Measurements from ENCODE around the gene KCNA10. TPM values are rescaled to one million over a fixed set of nuclear protein-coding genes. Genes with fewer than 3 reads are reported as not detected.

Gene KCNA10
- total RNA-seq, 1 experiment from 2014 or later, result not detected

DNA sequence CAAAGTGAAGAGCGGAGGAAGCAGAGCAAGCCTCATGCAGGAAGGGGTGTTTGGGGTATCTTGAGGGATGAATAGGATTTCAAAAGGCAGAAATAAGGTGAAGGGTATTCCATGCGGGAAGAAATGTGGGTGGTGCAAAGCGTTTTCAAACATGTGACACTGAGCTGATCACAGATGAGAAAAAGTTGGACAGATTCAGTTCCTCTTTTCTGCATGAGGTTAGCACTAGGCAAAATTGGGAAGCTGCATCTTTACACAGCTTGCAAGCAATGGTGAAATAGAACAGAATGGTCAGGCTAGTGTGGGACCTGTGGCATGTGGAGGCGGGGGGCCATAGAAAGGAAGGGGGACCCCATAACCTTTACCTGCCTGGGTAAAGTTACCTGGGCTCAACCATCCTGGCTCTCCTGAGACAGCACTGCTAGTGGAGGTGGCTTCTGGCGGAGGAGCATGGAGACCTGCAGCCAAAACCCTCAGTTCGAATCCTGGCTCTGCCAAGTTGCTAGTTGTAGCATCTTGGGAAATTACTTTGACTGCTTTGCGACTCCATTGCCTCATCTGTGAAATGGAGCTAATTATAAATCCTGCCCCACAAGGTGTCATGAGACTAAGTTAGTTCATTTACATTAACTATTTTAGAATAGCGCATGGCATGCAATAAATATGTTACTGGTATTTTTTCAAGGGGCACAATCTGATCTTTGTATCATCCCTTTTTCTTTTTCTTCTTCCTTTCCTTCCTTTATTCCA lies 16.4 kb downstream of the KCNA10 start:
- no peak for DNase-seq (ENCODE audit: extremely low read depth, low read depth)

DNA sequence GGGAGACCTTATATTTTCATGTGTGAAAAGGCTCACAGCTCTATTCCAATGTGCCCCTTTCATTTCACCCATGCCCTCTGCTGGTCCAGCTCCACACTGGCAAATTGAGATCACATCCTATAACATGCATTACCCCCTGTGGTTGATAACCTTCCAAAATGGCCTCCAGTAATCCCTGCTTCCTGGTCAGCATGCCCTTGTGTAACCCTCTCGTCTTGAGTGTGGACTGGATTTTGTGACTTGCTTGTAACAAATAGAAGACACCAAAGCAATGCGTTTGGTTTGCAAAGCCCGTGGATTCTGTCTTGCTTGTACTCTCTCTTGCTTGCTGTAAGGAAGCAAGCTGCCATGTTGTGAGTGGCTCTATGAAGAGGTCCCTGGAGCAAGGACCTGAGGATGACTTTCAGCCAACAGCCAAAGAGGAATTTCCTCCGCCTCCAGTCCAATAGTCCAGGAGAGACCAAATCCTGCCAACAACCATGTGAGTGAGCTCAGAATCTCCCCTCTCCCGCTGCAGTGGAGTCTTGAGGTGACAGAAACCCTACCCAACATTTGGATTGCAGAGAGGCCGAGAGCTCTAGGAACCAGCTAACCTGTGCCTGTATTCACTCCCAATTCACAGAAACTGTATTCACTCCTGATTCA lies 17.4 kb downstream of the KCNA10 start:
- DNase-seq (ENCODE audit: extremely low read depth, low read depth), result no peak

DNA sequence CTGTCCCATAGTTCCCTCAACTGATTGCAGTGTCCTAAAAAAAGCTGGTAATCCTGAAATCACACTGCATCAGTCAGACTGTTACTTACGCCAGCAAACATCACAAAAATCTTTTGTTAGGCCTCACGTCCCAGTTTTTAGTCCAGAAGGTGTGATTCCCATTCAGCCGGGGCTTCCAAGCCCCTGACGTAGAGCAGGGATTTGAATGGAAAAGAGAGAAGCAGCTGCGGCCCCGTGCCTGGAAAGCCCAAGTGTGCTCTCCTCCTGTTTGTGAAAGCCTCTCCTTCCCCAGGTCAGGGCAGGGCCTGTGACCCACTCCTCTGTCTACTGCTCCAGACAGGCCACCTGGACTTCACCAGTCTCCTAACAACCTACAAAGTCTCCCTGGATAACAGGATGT lies 20.7 kb downstream of the KCNA10 start:
- DNase-seq (ENCODE audit: extremely low read depth, low read depth), result no peak

DNA sequence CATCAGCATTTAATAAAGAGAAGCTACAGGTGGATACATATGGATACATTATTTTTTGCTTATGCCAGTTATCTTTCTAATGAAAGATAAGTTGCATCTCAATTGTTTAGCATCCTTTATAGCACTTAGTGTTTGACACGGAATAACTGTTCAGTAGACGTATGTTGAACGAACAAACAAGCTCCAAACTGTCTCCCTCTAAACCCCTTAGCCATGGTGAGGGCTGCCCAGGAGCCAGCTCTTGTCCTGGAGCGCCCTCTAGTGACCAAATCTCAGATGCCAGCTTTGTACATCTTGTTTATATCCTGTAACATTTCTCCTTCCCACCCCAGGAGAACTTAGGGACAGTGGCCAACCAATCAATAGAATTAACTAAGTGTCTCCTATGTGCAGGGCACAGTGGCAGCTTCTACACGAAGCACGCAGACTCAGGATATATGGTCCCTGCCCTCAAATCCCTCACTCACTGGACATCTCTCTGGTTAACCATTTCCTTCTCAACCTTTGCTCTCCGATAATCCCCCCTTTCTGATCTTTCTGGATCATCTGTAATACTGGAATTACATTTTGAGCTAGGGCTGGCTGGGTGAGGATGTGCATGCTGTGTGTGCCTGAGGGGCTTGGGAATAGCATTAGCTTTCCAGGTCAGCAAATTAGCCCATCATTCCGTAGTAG lies 22.9 kb downstream of the KCNA10 start:
- DNase-seq (ENCODE audit: extremely low read depth, low read depth), result peak; percentile 63

DNA sequence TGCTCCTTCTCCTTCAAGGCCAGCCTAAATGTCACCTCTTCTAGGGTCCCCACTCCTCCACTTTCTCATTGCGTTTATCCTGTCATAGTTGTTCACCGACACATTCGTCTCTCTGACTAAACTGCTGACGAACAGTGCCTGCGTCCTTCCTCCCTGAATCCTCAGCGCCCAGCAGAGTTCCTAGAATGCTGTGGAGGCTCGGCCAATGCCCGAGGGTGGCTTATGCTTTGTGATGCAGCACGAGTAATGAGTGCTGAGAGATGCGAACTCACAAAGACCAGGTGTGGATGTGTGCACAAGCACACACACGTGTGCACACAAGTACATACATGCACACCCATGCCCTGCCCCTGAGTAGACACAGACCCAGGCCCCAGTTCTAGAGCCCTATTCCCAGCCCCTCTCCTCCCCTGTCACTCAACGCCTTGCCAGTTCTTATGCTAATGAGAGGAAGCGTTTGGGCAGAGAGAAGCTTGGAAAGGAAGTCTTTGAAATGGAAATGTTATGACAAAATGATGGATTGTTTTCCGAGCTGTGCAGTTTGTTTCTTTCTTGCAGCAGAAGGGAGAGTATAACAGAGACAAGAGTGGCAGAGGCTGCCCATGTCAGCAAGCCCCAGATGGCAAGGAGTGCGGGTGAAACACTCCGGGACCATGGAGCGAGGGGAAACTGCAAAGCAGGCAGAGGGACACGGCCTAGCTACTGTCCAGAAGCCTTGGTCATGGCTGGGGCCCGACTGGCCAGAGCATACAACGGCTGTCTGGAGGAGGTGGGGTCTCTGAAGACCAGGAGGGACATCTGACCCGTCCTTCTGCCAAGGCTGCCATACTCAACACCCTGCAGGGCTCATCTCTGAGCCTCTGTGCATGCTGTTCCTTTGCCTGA lies 24.2 kb downstream of the KCNA10 start:
- DNase-seq (ENCODE audit: extremely low read depth, low read depth), result no peak

DNA sequence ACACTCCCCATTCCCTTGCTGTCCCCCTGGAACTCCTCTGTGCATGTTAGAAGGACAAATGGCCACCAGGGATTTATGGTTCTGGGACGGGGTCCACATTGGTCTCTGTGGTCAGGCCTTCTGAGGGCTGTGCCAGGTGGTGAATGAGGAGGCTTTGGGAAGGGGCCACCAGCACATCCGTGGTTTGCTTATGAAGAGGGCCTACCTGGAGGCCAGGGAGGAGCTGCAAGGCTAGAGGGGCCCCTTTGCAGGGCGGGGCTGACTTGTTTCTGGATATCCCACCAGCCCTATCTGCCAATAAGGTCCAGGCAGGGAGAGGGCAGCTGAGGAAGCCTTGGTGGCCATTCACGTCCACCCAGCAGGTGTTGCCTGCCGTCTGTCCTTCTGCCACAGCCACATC lies 24.9 kb downstream of the KCNA10 start:
- DNase-seq (ENCODE audit: extremely low read depth, low read depth), result no peak

DNA sequence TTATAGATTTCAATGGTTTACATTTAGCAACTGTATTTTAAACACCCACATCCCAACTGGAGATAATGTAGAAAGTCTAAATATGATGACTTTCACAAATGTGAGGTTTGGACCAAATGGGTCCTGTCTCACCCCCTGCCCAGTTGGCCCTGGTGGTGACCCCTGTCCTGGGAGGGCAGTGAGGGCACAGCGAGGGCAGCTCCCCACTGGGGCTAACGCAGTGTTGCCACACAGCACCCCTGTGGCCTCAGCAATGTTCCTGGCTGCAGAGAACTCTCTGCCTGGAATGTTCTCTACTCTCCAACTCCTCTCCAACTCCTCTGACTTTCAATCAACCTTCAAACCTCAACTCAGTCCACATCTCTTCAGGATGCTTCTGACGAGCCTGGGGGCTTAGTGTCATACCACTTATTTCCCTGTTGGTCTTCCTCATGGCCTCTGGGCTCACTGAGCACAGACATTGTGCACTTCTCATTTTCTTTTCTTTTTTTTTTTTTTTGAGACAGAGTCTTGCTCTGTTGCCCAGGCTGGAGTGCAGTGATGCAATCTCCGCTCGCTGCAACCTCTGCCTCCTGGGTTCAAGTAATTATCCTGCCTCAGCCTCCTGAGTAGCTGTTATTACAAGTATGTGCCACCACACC lies 25.8 kb downstream of the KCNA10 start:
- no peak for DNase-seq (ENCODE audit: extremely low read depth, low read depth)

DNA sequence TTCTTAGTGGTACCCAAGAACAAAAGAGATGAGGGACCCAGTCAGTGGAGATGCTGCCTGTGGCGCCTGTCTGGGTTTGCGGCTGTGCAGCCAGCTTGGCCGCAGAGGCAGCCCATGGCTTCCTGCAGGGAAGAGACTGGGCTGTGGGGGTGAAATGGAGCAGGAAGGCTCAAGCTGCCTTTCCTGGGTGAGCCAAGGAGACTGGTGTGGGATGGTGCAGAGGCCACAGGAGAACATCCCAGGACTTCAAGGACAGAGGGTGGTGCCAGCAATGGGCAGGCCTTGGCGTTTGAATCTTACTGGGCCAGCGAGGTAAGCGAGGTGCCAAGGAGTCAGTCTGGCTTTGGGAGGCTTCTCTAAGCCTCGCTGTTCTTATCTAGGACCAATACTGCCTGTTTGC lies 26.4 kb downstream of the KCNA10 start:
- DNase-seq (ENCODE audit: extremely low read depth, low read depth), result no peak

DNA sequence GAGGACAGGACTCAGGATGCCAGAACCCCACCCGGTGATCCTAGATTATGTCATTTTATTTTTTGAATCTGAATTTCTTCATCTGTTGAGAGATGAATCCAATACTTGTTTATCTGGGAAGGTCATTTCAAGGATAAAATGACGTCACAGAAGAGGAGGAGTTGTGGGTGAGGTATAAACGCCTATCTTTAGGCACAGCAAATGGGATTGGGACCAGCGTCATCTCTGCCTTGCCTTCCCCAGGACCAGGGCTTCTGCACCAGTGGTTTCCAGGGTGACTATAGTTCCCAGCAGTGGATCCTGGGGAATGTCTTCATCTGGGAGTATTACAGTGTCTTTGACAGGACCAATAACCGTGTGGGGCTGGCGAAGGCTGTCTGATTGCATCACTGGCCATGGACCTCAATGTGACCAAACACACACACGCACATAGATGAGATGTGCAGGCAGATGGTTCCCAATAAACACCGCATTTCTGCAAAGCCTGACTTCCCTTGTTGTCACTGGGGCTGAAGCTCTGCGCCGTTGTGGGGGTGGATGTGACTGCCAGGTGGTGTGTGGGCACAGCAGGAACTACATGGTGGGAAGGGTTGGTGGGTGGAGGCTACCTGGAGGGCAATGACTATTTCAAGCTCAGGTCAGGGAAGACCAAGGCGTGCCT lies 28.1 kb downstream of the KCNA10 start:
- no peak for DNase-seq (ENCODE audit: extremely low read depth, low read depth)

DNA sequence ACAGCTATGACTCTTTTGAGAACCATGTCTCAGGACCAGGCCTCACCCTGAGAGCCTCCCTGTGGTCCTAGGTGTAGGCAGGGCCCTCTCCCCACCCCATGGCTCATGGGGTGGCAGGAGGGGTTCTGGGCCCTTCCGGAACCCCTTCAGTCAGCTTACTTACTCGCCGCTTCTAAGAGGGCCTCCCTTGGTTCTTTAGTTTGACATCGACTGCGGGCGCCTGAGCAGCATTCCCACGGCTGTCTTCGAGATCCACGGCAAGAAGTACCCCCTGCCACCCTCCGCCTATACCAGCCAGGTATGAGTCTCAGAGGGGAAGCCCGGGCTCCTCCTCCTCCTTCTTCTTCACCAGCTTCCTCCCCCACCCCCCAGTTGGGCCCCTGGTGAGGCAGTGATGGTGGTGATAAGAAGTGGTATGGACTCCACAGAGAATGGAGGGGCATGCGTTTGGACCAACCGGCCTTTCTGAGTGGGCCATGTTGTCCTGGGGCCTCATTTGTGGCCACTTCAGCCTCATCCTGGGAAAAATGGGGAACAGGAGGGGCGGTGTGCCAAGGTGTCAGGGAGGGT lies 28.9 kb downstream of the KCNA10 start:
- no peak for DNase-seq (ENCODE audit: extremely low read depth, low read depth)

DNA sequence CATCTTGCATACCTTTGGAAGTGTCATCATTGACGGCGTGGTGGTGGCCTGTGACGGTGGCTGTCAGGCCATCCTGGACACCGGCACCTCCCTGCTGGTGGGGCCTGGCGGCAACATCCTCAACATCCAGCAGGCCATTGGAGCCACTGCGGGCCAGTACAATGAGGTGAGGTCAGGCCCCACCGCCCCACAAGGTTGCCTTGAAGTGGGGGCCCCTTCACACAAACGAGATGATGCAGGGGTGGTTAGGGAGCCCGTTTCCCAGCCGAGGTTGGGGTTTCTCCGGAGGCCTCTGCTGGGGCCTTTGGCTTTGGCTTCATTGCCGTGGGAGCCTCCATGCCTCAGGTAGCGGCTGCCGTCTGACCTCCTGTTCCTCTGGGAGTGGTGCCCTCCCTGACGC lies 29.6 kb downstream of the KCNA10 start:
- no peak for DNase-seq (ENCODE audit: extremely low read depth, low read depth)

DNA sequence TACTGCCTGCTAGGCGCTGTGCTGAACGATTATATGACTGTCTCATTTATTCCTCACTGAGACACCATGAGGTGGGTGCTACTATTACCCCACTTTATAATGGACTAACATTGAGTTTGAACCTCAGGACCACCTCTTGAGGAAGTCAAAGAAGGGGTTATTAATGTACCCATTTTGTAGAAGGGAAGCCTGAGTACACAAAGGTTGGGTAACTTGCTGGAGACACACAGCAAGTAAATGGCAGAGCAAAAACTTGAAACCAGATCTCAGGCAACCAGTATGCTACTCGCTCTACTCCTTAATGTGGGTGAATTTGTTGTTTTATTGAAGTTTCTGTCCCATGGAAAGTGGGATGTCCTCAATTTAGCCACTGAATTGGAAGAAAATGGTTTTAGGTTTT lies 30.1 kb downstream of the KCNA10 start:
- no peak for DNase-seq (ENCODE audit: extremely low read depth, low read depth)

DNA sequence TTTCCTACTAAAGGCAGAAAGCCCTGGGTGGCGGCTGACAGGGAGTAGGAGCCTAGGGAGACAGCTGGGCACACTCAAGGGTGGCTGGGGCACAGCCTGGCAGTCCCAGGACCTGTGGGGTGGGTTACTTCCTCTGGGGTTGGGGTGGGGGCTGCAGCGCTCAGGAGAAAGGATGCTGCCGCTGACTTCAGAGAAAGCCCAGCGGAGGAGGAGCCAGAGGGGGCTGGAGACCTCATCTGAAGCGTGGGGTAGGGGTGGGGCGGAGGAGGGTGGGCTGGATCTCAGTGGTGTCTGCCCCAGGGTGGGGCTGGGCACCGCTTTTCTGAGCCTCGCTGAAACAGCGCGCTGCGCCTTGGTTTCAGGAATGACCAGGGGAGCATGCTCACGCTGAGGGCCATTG lies 30.8 kb downstream of the KCNA10 start:
- DNase-seq (ENCODE audit: extremely low read depth, low read depth), result no peak

DNA sequence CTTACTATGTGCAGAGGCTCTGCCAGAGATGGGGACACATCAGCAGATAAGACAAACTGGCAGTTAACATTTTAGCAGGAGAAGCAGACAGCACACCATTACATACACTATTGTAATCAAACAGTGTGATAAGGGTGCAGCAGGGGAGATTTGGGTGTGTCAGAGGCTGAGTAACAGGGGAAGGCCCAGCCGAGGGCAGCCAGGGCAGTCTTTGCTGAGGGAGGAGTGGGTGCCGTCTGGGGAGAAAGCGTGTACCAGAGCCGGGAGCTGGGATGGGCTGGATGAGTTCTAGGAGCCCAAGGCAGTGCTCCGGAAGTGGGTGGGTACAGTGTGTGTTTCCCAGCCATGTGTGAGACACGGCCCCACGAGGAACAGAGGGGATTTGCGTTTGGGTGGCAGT lies 31.2 kb downstream of the KCNA10 start:
- no peak for DNase-seq (ENCODE audit: extremely low read depth, low read depth)

DNA sequence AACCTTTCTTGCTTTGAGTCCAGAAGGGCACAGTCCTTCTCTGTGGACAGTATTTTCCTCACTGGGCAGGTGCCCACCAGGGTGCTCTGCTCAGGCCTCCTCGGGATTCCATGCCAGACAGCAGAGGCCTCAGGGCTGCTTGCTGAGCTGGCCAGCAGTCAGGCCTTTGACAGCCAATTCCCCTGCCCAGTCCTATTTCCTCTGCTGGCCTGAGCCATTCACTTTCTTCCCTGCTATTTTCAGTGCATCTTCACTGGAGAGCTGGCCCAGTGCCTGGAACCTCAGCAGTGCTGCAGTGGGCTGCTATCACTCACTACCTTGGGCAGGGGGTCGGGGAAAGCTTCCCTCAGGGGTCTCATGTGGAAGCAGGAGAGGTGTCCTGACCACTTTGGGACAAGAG lies 33.2 kb downstream of the KCNA10 start:
- no peak for DNase-seq (ENCODE audit: extremely low read depth, low read depth)

DNA sequence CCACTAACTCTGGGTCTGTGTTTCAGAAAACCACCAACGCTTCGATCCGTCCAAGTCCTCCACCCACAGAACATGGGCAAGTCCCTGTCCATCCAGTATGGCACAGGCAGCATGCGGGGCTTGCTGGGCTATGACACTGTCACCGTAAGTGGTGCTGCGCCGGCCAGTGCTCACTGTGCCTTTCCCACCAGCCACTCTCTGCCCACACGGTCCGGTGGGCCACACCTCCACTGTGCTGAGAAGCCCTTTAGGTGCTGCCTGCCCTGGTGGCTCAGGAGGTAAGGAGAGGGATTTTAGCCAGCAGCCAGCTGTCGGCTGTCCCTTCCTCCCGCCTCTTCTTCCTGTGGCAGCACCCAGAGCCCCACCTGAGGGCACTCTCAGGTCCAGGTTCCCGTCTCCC lies 34.2 kb downstream of the KCNA10 start:
- DNase-seq (ENCODE audit: extremely low read depth, low read depth), result no peak

DNA sequence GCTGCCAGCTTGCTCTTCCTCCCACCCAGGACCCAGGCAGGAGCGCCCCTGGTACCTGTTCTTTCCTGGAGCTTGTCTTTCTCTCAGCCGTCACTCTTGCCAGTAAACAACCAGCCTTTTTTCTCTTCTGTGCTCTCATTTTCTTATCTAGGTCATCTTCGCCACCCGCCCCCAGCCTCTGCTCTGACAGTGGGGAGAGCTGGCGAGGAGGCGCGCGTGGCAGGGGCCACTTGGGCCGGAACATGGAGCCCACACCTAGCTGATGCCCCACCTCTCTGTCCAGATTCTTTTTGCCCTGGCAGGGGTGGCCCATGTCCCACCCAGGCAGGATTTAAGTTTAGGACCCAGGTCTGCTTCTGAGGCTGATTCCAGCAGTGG lies 35.7 kb downstream of the KCNA10 start:
- no peak for DNase-seq (ENCODE audit: extremely low read depth, low read depth)

DNA sequence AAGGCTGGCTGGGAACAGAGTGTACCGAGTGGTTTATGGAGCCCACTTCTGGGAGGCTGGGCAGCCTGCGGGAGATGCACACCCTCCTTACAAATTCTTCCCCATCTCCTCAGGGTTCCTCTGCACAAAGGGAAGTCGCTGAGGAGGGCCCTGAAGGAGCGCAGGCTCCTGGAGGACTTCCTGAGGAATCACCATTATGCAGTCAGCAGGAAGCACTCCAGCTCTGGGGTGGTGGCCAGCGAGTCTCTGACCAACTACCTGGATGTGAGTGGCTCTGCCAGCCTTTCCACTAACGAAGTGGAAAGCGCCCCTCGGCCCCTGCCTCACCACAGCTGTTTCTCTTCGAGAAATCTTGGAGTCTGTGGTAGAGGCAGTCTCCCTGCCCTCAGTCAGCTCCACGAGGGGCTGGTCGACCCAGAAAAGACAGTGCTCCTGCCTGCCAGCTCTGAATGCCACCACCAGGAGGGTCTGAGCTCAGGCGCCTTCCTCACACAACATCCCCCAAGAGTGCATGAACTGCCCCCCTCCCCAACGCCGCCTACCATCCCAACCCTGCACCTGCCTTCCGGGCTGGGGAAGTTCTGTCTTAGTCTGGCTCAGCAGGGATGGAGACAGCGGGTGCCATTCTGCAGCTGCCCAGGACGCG lies 36.2 kb downstream of the KCNA10 start:
- DNase-seq (ENCODE audit: extremely low read depth, low read depth), result no peak

DNA sequence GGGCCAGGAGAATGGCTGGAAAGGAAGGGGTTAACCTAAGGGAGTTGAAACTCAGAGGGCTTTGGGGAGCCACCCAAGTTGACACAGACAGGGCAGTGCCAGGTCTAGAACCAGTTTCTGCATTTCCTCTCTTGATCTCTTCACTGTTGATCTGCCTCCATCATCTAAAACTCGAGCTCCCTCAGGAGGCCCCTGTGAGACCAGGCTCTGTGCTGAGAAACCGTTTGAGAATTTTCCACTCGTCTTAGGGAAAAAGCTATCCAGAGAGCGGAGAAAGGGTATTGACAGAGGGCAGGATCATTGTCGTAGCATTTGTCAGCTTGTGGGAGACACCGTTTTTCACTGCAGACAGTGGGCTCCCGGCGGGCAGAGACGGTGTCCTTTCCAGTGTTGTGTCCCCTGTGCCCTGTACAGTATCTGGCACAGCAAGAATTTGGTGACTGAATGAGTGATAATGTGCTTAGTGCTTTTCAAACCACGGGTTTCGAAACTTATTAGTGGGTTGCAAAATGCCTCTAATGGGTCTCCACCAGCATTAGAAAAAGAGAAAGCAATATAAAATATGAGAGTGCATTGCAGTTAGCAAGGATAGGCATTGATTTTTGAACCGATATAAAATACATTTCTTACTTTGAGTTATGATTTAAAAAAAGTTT lies 36.9 kb downstream of the KCNA10 start:
- no peak for DNase-seq (ENCODE audit: extremely low read depth, low read depth)
